ENCODE results near the gene CETP.
"Not testable (repeated sequence)": the region's sequence is repeated elsewhere in the genome, so short reads cannot be mapped to it uniquely, and the experiment has no call there.

The CETP gene

DNA sequence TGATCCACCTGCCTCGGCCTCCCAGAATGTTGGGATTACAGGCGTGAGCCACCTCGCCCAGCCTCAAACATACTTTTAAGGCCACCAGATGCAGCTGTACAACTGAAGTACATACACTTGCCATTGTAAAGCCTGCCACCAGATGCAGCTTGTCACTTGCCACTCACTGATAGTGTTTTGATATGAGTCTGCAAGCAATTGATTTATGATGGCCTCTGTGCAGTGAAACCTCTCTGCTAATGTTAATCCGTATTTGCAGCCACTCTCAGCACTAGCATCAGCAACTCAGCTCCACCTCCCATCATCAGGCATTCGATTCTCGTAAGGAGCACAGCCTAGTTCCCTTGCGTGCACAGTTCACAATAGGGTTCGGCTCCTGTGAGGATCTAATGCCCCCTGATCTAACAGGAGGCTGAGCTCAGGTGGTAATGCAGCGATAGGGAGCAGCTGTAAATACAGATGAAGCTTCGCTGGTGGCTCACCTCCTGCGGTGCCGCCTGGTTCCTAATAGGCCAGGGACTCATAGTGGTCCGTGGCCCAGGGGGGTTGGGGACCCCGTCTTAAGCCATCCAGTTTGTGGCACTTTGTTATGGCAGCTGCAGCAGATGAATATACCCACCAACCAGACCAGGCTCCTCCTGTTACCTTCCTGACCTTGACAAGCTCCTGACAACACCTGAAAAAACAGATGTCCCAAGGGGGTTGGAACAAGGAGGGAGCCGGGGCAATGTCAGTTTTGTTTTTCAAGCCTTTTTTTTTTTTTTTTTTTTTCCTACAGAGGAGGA lies 31.1 kb upstream of the CETP start:
- no peak for TF ChIP-seq JUND (IDR thresholded peaks at IDR 0.05; ENCODE audit: low read depth)
- DNase-seq (ENCODE audit: low read depth in 1 of 2, low spot score in 1 of 2): no peak
- in situ Hi-C loops (cut with HindIII; ENCODE audit: low pct_unique_long_range_greater_than_20kb, low sequenced_read_pairs): no loop called here

DNA sequence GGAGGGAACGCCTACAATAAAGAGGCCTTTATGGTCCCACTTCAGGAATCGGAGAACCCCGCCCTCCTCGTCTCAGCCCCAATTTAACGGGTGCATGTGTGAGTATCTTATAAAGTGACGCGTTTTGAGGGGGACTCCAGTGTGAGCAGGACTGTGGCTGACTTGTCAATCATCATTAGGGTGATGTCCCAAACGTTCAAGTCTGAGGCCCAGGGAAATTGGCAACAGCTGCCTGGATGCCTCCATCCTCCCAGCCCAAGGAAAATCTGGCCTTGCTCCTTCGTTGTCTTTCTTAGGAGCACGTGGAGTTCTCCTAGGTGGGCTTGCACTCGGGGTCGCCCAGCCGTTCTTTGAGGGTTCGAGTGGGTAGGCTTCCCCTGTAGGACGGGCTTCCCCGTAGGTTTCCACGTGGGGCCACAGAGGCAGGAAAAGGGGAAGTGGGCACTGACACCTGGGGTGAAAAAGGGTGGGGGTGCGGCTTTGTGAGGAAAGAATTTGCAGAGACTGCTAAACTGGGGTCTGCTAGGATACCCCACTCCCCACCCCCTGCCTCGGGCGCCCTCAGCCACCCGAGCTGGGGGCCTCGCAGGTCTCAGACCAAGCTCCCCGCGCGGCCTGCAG lies 30.4 kb upstream of the CETP start:
- in situ Hi-C loops (cut with HindIII; ENCODE audit: low pct_unique_long_range_greater_than_20kb, low sequenced_read_pairs): no loop called here
- no peak for DNase-seq (ENCODE audit: low read depth in 1 of 2, low spot score in 1 of 2)
- no peak for TF ChIP-seq JUND (IDR thresholded peaks at IDR 0.05; ENCODE audit: low read depth)

DNA sequence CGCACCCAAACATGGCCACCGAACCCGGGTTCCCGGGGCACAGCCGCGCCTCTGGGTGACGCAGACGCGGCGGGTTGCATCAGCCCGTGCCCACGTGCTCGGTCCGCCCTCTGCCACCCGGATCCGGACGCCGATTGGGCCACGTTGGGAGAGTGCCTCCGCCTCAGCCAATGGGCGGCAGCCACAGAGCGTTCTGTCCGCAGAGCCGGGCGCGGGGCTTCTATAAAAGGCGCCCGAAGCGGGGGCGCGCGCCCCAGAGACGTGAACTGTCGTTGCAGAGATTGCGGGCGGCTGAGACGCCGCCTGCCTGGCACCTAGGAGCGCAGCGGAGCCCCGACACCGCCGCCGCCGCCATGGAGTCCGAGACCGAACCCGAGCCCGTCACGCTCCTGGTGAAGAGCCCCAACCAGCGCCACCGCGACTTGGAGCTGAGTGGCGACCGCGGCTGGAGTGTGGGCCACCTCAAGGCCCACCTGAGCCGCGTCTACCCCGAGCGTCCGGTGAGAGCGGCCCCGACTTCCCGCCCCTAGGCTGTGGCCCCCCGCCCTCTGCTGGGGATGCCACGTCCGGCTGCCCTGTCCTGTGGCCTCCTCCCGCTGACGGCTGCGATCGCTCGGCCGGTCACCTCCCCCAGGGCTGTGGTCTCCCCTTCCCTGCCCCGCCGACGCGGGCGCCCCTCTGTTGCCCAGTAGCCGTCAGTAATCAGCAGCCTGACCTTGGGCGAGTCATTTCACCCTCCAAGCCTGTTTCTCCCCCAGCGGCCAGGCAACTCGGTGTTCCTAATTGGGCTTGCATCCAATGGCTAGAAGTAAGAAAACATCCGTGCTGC lies 29.6 kb upstream of the CETP start, which contains the start of gene HERPUD1:
Gene HERPUD1 (plus strand): TSS at position 251 of the 829 bp plus-strand sequence. CDS start 103 bp downstream, at position 354.
- DNase-seq (ENCODE audit: low read depth in 1 of 2, low spot score in 1 of 2): peak; percentile 94 to 97
- in situ Hi-C loops (cut with HindIII; ENCODE audit: low pct_unique_long_range_greater_than_20kb, low sequenced_read_pairs): no loop called here
- TF ChIP-seq JUND (IDR thresholded peaks at IDR 0.05; ENCODE audit: low read depth): no peak

DNA sequence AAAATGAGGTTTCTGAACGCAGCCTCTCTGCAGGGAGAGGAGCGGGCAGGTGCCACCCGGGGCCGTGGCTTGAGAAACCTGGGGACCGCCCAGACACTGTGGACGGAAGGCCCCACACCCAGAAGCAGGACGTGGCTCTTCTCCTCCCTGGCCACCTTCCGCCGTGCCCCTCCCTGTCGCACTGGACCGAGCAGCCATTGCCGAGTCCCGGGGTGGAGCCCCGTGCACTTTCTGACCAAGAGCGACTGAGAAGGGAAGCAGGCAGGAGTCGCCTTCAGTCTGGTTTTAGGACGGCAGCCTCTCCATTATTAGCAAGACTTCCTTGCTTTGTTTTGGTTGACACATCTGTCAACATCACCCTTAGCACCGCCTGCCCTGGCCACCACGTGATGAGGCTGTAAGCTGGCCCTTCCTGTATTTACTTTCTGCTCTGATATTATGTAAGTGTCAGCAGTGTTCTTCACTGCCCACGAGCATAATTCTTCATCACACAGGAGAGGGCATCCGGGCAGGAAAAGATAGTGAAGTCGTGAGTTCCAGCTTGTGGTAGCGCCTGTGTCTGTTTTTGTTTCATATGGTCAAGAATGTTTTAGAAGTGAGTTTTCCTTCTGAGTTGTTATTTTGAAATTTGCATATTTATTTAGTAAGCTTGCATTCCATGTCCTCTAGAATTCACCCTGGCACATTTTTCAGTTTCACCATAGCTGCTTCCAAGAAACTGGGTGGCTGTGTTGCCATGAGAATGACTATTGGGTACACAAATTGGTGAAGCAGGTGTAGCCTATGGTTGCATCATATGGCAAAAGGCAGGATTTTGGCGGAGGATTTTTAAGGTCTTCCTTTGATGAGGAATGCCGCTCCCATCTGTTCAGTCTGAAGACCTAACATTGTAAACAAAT lies 28.8 kb upstream of the CETP start:
- DNase-seq (ENCODE audit: low read depth in 1 of 2, low spot score in 1 of 2): peak; percentile 36 to 75
- in situ Hi-C loops (cut with HindIII; ENCODE audit: low pct_unique_long_range_greater_than_20kb, low sequenced_read_pairs): no loop called here
- no peak for TF ChIP-seq JUND (IDR thresholded peaks at IDR 0.05; ENCODE audit: low read depth)

DNA sequence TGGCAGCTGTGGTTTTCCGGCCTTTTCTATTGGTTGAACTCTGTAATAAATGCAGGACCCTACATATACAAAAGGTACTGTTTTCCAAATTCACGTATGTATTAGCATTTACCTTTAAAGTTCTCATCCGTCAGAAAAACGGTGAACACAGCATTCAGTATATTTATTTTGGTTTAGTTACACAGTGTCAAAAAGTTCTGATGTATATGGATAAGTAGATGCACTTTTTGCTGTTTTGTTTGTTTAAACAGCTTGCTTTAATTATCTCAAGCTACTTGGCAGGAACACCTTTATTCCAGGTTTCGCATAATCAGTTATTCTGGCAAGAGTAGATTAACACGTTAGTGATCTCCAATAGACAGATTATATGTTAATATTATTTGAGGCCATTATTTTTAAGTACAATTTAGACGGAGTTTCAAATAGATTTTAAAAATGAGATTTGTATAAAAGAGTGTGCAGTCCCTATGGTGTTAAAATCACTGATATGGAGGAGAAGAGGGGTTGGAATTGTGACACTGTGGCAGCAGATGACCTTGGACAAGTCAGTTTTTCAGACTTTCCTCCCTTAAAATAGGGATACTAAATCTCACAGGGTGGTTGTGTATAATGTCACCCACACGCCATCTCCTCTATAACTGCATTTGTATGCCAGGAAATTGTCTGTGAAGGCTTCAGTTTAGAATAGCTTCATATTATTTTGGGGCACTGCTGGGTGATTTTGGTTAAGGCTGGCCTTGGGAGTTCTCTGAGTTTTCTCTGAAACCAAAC lies 27.7 kb upstream of the CETP start:
- DNase-seq (ENCODE audit: low read depth in 1 of 2, low spot score in 1 of 2): no peak
- TF ChIP-seq JUND (IDR thresholded peaks at IDR 0.05; ENCODE audit: low read depth): no peak

DNA sequence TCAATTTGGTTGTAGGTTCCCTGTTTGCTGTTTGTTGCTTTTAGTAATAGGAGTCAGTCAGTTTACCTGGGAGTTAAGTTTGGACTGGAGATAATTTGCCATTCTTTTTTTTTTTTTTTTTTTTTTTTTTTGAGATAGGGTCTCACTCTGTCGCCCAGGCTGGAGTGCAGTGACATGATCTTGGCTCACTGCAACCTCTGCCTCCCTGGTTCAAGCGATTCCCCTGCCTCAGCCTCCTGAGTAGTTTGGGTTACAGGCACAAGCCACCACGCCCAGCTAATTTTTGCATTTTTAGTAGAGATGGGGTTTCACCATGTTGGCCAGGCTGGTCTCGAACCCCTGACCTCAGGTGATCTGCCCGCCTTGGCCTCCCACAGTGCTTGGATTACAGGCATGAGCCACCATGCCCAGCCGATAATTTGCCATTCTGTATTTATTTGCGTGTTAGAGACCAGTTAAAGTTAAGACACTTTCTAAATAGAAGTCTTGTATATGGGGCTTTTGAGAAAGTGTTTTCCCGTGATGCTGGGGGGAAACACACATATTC lies 27.1 kb upstream of the CETP start:
- DNase-seq (ENCODE audit: low read depth in 1 of 2, low spot score in 1 of 2); in situ Hi-C loops (cut with HindIII; ENCODE audit: low pct_unique_long_range_greater_than_20kb, low sequenced_read_pairs): not testable (repeated sequence)

More for the DNA sequence above, 27.7 kb upstream of the CETP start:
- in situ Hi-C loops (cut with HindIII; ENCODE audit: low pct_unique_long_range_greater_than_20kb, low sequenced_read_pairs): no loop called here

DNA sequence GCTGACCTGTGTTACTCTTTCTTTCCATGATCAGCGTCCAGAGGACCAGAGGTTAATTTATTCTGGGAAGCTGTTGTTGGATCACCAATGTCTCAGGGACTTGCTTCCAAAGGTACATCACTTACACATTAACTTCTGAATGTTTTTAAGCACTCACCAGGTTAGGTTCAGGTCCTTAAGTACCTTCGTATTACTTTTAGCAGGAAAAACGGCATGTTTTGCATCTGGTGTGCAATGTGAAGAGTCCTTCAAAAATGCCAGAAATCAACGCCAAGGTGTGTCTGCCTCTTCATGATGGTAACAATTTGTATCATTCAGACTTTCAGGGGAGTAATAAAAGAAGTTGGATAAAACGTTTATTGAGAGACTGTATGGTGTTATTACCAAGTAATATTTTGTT lies 26.5 kb upstream of the CETP start:
- DNase-seq (ENCODE audit: low read depth in 1 of 2, low spot score in 1 of 2): no peak
- in situ Hi-C loops (cut with HindIII; ENCODE audit: low pct_unique_long_range_greater_than_20kb, low sequenced_read_pairs): no loop called here
- TF ChIP-seq JUND (IDR thresholded peaks at IDR 0.05; ENCODE audit: low read depth): no peak

DNA sequence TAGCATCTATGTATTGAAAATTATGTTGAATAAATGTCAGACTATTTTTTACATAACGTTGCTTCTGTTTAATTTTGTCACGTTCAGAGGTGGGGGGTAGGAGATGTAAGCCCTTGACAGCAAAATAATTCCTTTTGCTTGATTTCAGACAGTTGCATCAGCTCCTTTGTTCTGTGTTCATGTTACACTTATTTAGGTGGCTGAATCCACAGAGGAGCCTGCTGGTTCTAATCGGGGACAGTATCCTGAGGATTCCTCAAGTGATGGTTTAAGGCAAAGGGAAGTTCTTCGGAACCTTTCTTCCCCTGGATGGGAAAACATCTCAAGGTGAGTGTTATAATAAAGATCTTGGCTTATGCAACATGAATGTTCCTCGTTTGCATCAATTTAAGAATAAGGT lies 25.3 kb upstream of the CETP start:
- in situ Hi-C loops (cut with HindIII; ENCODE audit: low pct_unique_long_range_greater_than_20kb, low sequenced_read_pairs): no loop called here
- TF ChIP-seq JUND (IDR thresholded peaks at IDR 0.05; ENCODE audit: low read depth): no peak
- DNase-seq (ENCODE audit: low read depth in 1 of 2, low spot score in 1 of 2): no peak

DNA sequence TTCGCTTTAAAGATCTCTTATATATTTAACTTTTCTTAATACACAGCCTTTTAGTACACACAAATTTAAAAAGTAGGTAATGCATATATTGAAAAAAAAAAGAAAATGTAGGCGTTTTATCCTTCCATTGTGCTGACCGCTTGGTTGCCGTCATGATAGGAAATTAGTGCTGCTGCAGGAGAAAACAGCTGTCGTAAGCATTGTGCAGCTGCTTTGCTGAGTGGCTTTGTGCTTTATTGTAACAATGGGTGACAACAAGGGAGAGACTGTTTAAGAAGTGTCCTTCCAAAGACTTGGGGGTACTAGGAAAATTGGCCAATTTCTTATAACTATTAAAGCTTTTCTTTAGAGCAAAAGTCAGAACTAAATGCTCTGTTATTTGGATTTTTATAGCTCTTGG lies 24.8 kb upstream of the CETP start:
- DNase-seq (ENCODE audit: low read depth in 1 of 2, low spot score in 1 of 2): no peak
- in situ Hi-C loops (cut with HindIII; ENCODE audit: low pct_unique_long_range_greater_than_20kb, low sequenced_read_pairs): no loop called here
- no peak for TF ChIP-seq JUND (IDR thresholded peaks at IDR 0.05; ENCODE audit: low read depth)

DNA sequence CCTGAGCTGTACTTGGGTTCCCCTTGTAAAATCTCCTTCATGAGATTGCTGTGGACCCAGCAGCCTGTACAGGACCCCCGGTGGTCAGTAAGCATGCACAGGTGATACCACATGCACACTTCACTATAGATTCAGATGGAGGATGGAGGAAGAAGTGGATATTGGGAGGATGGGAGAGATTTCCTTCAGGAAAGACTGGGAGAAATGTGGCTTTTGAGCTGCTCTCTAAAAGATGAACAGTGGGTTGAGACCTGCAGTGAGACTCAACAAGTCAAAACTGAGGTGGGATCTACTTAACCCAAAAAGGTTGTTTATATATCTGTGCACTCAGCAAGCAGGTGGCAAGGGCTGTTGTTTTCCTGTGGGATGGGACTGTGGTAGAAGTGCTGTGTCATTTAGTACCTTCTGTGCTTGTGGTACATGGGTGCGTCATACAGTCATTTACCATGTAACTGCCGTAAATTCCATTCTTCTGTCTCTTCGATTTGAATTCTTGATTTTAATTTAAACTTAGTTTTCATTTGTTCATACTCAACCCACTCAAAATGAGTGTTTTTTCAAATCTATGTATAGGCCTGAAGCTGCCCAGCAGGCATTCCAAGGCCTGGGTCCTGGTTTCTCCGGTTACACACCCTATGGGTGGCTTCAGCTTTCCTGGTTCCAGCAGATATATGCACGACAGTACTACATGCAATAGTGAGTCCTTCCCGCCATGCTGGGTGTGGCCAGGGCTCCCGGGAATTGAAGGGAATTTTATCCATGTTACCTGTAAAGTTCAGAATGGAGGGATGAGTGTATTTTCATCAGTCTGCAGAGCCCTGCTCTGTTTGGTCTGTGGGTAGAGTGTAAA lies 22.9 kb upstream of the CETP start:
- no peak for TF ChIP-seq JUND (IDR thresholded peaks at IDR 0.05; ENCODE audit: low read depth)
- DNase-seq (ENCODE audit: low read depth in 1 of 2, low spot score in 1 of 2): no peak
- in situ Hi-C loops (cut with HindIII; ENCODE audit: low pct_unique_long_range_greater_than_20kb, low sequenced_read_pairs): no loop called here
